GM23338 (cell line): Measurements from ENCODE around the gene PDCD2L. TPM values are rescaled to one million over a fixed set of nuclear protein-coding genes. Genes with fewer than 3 reads are reported as not detected.

Experiments used
- ATAC-seq: fragments of 200-7000 bp; cut with Tn5 transposase; 3 replicates; pipeline ENCODE4 v1.9.1; 2020
- DNase-seq: peaks from one replicate; pipeline ENCODE4 v3.0.0-alpha.2; 2015; ENCODE audit warnings: low spot score
- H2AFZ ChIP-seq: fragments of 200-600 bp; sonication (generic); 2 replicates; pipeline ENCODE4 v1.8.0; 2016; ENCODE audit warnings: antibody characterized with exemption, mild to moderate bottlenecking, moderate library complexity
- H3F3A ChIP-seq: fragments of 200-600 bp; sonication (generic); replicated peaks from 2 replicates; pipeline ENCODE4 v1.8.0; 2017; ENCODE audit warnings: antibody characterized with exemption, mixed run types, low read depth
- H3K27ac ChIP-seq: fragments of 200-600 bp; sonication (generic); 2 replicates; pipeline ENCODE4 v1.6.1; 2016; ENCODE audit warnings: low read depth
- H3K27me3 ChIP-seq: fragments of 200-600 bp; sonication (generic); 2 replicates; pipeline ENCODE4 v1.8.0; 2016; ENCODE audit warnings: mild to moderate bottlenecking, mixed run types, moderate library complexity; ENCODE audit not compliant: insufficient read depth
- H3K36me3 ChIP-seq: fragments of 200-600 bp; sonication (generic); 2 replicates; pipeline ENCODE4 v1.8.0; 2016; ENCODE audit warnings: mild to moderate bottlenecking; ENCODE audit not compliant: insufficient read depth
- H3K4me1 ChIP-seq: fragments of 200-600 bp; sonication (generic); 2 replicates; pipeline ENCODE4 v1.8.0; 2016; ENCODE audit warnings: mild to moderate bottlenecking, moderate library complexity; ENCODE audit not compliant: insufficient read depth
- H3K4me2 ChIP-seq: fragments of 200-600 bp; sonication (generic); 2 replicates; pipeline ENCODE4 v1.7.1; 2017; ENCODE audit warnings: mixed run types
- H3K4me3 ChIP-seq: fragments of 200-600 bp; sonication (generic); 2 replicates; pipeline ENCODE4 v1.6.1; 2016; ENCODE audit warnings: mixed run types
- H3K79me2 ChIP-seq: fragments of 200-600 bp; sonication (generic); replicated peaks from 2 replicates; pipeline ENCODE4 v1.8.0; 2017; ENCODE audit warnings: mild to moderate bottlenecking; ENCODE audit not compliant: insufficient read depth
- H3K9me2 ChIP-seq: fragments of 200-600 bp; sonication (generic); 2 replicates; pipeline ENCODE4 v1.8.0; 2017; ENCODE audit not compliant: insufficient read depth
- H4K20me1 ChIP-seq: fragments of 200-600 bp; sonication (generic); replicated peaks from 2 replicates; pipeline ENCODE4 v1.8.0; 2017; ENCODE audit warnings: mild to moderate bottlenecking; ENCODE audit not compliant: insufficient read depth
- H3K27ac Mint-ChIP-seq: 2 replicates; pipeline ENCODE4 v1.8.0; 2020; ENCODE audit warnings: inconsistent platforms, mild to moderate bottlenecking, moderate library complexity, mixed read lengths
- H3K27me3 Mint-ChIP-seq: 3 replicates; pipeline ENCODE4 v1.8.0; 2022; ENCODE audit warnings: low read depth, mild to moderate bottlenecking, moderate library complexity, mixed read lengths, inconsistent platforms; ENCODE audit not compliant: insufficient read depth, poor library complexity
- H3K36me3 Mint-ChIP-seq: 3 replicates; pipeline ENCODE4 v1.8.0; 2021; ENCODE audit warnings: low read depth, mild to moderate bottlenecking, inconsistent platforms, moderate library complexity, mixed read lengths
- H3K4me1 Mint-ChIP-seq: 3 replicates; pipeline ENCODE4 v1.8.0; 2020; ENCODE audit warnings: mild to moderate bottlenecking, inconsistent platforms, mixed read lengths
- H3K4me3 Mint-ChIP-seq: 3 replicates; pipeline ENCODE4 v1.8.0; 2021; ENCODE audit warnings: moderate library complexity, mild to moderate bottlenecking, inconsistent platforms, mixed read lengths
- H3K9me3 Mint-ChIP-seq: 3 replicates; pipeline ENCODE4 v1.8.0; 2020; ENCODE audit warnings: moderate library complexity, mild to moderate bottlenecking, inconsistent platforms, mixed read lengths
- CTCF ChIP-seq, 2 experiments: fragments of 200-600 bp in 1 of 2; sonication (generic) in 1 of 2; conservative IDR thresholded peaks; 2 replicates each; pipeline versions ENCODE4 v1.5.1 to v1.6.1; 2016 to 2017; ENCODE audit warnings: antibody characterized with exemption in 2 of 2, low read depth in 2 of 2, mild to moderate bottlenecking in 2 of 2, moderate library complexity in 1 of 2
- JUNB ChIP-seq: IDR thresholded peaks from one replicate; pipeline ENCODE4 v1.6.1; 2016; ENCODE audit warnings: antibody characterized with exemption; ENCODE audit not compliant: unreplicated experiment
- NANOG ChIP-seq: IDR thresholded peaks from 2 replicates; pipeline ENCODE4 v1.6.1; 2016; ENCODE audit warnings: antibody characterized with exemption, borderline replicate concordance
- ZNF114 ChIP-seq: fragments of 250-450 bp; sonication (Bioruptor Pico); IDR thresholded peaks from 2 replicates; pipeline ENCODE4 v1.5.0; 2020; ENCODE audit warnings: mild to moderate bottlenecking, moderate library complexity
- ZNF331 ChIP-seq: fragments of 250-450 bp; sonication (Bioruptor Pico); IDR thresholded peaks from 2 replicates; pipeline ENCODE4 v1.5.0; 2020; ENCODE audit warnings: low read depth, mild to moderate bottlenecking, moderate library complexity
- ZNF462 ChIP-seq: fragments of 250-450 bp; sonication (Bioruptor Pico); IDR thresholded peaks from 2 replicates; pipeline ENCODE4 v1.5.0; 2020; ENCODE audit warnings: mild to moderate bottlenecking, moderate library complexity
- polyA plus RNA-seq: library from polyadenylated mRNA; unstranded; fragments of >200 nt; fragmentation: Nextera tagmentation; extraction: Ambion mirVana; gene quantifications from 2 replicates; pipeline ENCODE4 v1.2.1, GENCODE V29; 2016
- total RNA-seq: library from RNA; depleted of rRNA; stranded (reverse); fragments of >200 nt; shearing (Covaris generic); gene quantifications from 2 replicates; pipeline ENCODE4 v1.2.3, GENCODE V29; 2014

The PDCD2L gene
- total and polyA plus RNA-seq, 2 experiments from 2014 or later = 61.3 to 67.2 TPM

- TF ChIP-seq ZNF462 = no peak
- TF ChIP-seq ZNF331 (CRISPR knock-in tag) = no peak
- no peak for TF ChIP-seq ZNF114 (CRISPR knock-in tag)
- no peak for TF ChIP-seq CTCF (conservative IDR thresholded peaks at IDR 0.05; ENCODE audit: low read depth in 2 of 2)
Measured at GRCh38 chr19:34409189-34410164, 5.3 kb downstream of the PDCD2L start (continued).

- no peak for DNase-seq
- Histone ChIP-seq H3K27me3 (no peaks in the 10 kb centered on the region), H3K36me3 (peaks cover 37% of the 10 kb centered on the region), H2AFZ (no peak overlapping the region), H3F3A (no peaks in the 10 kb centered on the region; the same call in 1 of the 2 replicates), H3K79me2 (peaks cover 31% of the 10 kb centered on the region), H3K27ac (no peak overlapping the region), H3K4me3 (no peak overlapping the region), H3K9me2 (no peaks in the 10 kb centered on the region), H3K4me1 (no peaks in the 10 kb centered on the region), H4K20me1 (peaks cover 13% of the 10 kb centered on the region), H3K4me2 (no peak overlapping the region)
- H3K27me3 Mint-ChIP-seq = no peaks in the 10 kb centered on the region
- no peaks in the 10 kb centered on the region for H3K9me3 Mint-ChIP-seq
- no peak overlapping the region for H3K27ac Mint-ChIP-seq
- no peak overlapping the region for H3K4me3 Mint-ChIP-seq
- ATAC-seq = no peak
- H3K4me1 Mint-ChIP-seq = no peaks in the 10 kb centered on the region
- peaks cover 76% of the 10 kb centered on the region for H3K36me3 Mint-ChIP-seq
- no peak for TF ChIP-seq JUNB
- no peak for TF ChIP-seq ZNF114 (CRISPR knock-in tag)
- no peak for TF ChIP-seq NANOG
- TF ChIP-seq ZNF331 (CRISPR knock-in tag) = no peak
Measured at GRCh38 chr19:34411216-34411615, 7.0 kb downstream of the PDCD2L start.
